GM18909 (cell line): ENCODE data around the gene ANKRD34B.

Experiments
- ATAC-seq: cut with Tn5 transposase; IDR thresholded peaks from one replicate; pipeline ENCODE4 v1.9.1; 2021; ENCODE audit warnings: mild to moderate bottlenecking; ENCODE audit not compliant: unreplicated experiment, poor library complexity

ANKRD34B gene

DNA sequence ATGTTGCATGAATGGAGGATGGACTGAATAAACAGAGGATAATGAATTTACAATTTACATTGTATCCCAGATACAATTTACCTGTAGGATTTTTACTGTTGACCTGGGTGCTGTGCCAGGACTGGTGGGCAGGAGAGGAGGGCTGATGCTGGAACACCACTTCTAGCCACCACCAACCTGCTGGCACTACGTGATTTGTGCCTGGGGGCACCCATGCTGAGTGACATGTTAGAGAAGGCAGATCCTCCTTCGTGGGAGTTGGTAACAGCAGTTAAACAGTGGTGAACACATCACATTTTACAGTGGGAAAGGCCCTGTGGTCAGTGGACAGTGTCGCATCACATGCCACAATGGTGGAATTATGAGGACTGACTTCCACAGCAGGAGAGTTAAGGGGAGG, 3.0 kb upstream of the ANKRD34B start:
- no peak for ATAC-seq

- ATAC-seq = no peak
These were observed 757 bp downstream of the ANKRD34B start for GRCh38 chr5:80569086-80569960.

- no peak for ATAC-seq
These were observed 1.8 kb downstream of the ANKRD34B start for GRCh38 chr5:80568251-80568650.

DNA sequence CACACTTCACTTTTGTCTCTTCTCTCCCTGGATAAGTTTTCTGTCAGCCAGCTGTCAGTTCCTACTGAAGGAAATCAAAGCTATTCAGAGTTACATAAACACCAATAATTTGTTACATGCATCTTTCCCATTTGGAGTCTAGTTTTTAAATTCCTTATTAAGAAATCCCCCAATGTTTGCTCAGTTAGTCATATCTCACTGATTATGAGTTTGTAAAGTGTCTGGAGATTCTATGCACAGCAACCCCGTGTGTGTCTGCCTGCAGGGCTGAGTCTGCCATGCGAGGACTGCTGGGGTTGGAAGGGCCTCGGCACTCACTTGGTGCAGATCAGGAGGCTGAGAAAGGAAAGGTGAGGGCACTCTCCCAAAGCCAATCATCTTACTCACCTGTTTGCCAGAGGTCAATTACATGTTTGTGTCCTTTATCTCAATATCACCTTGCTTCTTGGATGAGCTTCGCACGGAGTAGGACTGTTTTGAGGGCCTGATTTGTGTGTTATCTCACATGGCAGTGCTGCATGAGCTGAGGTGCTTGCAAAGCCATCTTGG, 3.3 kb downstream of the ANKRD34B start:
- no peak for ATAC-seq

GRCh38 chr5:80565330-80565729, 4.8 kb downstream of the ANKRD34B start:
- ATAC-seq = no peak

GRCh38 chr5:80559244-80559643, 10.8 kb downstream of the ANKRD34B start:
- no peak for ATAC-seq

DNA sequence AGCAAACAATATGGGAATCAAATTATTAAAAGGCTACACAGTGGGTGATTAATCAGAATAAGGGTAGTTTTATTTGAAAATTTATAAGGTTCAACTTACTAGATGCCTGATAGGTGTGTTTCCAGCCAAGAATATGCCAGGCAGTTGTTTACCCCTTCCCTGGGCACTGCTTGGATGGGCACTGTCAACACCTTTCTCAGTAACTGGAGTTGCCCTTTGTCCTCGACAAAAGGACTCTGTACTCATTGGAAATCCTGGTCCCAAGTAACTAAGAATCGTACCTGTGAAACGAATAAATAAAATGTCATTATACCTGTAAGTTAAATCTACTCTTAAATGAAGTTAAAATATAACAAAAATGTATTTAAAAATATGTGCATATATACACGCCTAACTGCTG, 15.0 kb downstream of the ANKRD34B start:
- no peak for ATAC-seq

- no peak for ATAC-seq
These were observed 15.4 kb downstream of the ANKRD34B start for GRCh38 chr5:80554646-80555045.

DNA sequence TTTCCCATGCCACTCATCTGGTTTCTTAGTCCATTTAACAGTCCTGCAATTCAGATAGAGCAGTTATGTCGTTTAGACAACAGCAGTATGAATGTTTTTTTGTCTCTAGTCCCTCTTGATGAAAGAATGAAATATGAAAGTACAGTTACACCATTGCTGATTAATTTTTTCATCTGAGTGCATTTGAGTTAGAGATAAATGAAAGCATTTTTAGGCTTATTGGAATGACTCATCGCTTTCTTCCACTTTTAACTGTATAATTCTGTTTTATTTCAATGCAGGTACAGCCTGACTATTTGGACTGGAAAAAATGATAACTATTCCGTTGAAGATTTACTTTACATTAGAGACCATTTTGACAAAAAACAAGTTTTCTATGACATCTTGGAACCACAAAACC, 28.7 kb downstream of the ANKRD34B start:
- ATAC-seq = no peak

- ATAC-seq = no peak
These were observed 29.4 kb downstream of the ANKRD34B start for GRCh38 chr5:80540691-80541090.

GRCh38 chr5:80516826-80517225, 53.3 kb downstream of the ANKRD34B start:
- ATAC-seq = no peak

GRCh38 chr5:80509362-80509761, 60.7 kb downstream of the ANKRD34B start:
- no peak for ATAC-seq

- no peak for ATAC-seq
These were observed 61.2 kb downstream of the ANKRD34B start for GRCh38 chr5:80508844-80509243.

- ATAC-seq = no peak
These were observed 62.4 kb downstream of the ANKRD34B start for GRCh38 chr5:80507663-80508062.
